B cell (primary cell): Measurements from ENCODE around the gene MAP3K7. TPM values are rescaled to one million over a fixed set of nuclear protein-coding genes. Genes with fewer than 3 reads are reported as not detected.

Experiments
- ATAC-seq: fragments of 200-7000 bp; cut with Tn5 transposase; one replicate; pipeline ENCODE4 v1.10.0; 2021; ENCODE audit warnings: low read depth, mild to moderate bottlenecking, moderate number of reproducible peaks, moderate library complexity
- CTCF ChIA-PET: fragments of 350-600 bp; sonication (Branson Sonifier 250); formaldehyde crosslinking; loops from one replicate; lab custom pipeline; 2021; ENCODE audit warnings: antibody characterized with exemption, inconsistent platforms; lab: Charles Lee
- POLR2A ChIA-PET: fragments of 350-600 bp; sonication (Branson Sonifier 250); formaldehyde crosslinking; loops from one replicate; lab custom pipeline; 2021; ENCODE audit warnings: antibody characterized with exemption; lab: Charles Lee
- DNase-seq: peaks from one replicate; pipeline ENCODE4 v3.0.0; 2013
- H2AFZ ChIP-seq: 2 replicates; pipeline ENCODE4 v1.6.1; 2012; ENCODE audit warnings: mild to moderate bottlenecking, low read depth, low read length; ENCODE audit not compliant: insufficient read depth, poor library complexity, severe bottlenecking
- H3K27ac ChIP-seq, 2 donors: 1 replicate in 1 of 2; 2 replicates in 1 of 2; pipeline ENCODE4 v1.5.1; 2012 to 2013; ENCODE audit warnings: low read length in 2 of 2, mild to moderate bottlenecking in 2 of 2, moderate library complexity in 1 of 2
- H3K27me3 ChIP-seq, 4 experiments: fragments of 200-600 bp in 1 of 4; sonication (generic) in 1 of 4; replicated peaks in 1 of 4; 1 replicate in 2 of 4; 2 replicates in 2 of 4; pipeline versions ENCODE4 v1.6.1 to v1.7.0; 2013 to 2016; ENCODE audit warnings: low read length in 3 of 4, mild to moderate bottlenecking in 2 of 4, mixed read lengths in 1 of 4, moderate library complexity in 1 of 4; ENCODE audit not compliant: insufficient read depth in 4 of 4, control insufficient read depth in 3 of 4; ENCODE audit errors: control extremely low read depth in 1 of 4
- H3K36me3 ChIP-seq, 2 experiments: replicated peaks in 1 of 2; 1 replicate in 1 of 2; 2 replicates in 1 of 2; pipeline versions ENCODE4 v1.6.1 to v1.7.1; 2013; ENCODE audit warnings: low read length in 1 of 2; ENCODE audit not compliant: insufficient read depth in 2 of 2, control insufficient read depth in 1 of 2; ENCODE audit errors: control extremely low read depth in 1 of 2, extremely low read depth in 1 of 2
- H3K4me1 ChIP-seq, 2 donors: fragments of 200-600 bp in 1 of 2; sonication (generic) in 1 of 2; 1 replicate in 1 of 2; 2 replicates in 1 of 2; pipeline versions ENCODE4 v1.5.1 to v1.6.1; 2013 to 2017; ENCODE audit warnings: low read length in 2 of 2; ENCODE audit not compliant: control insufficient read depth in 2 of 2, insufficient read depth in 2 of 2
- H3K4me2 ChIP-seq: replicated peaks from 2 replicates; pipeline ENCODE3; 2012; ENCODE audit warnings: mild to moderate bottlenecking, low read depth, low read length; ENCODE audit not compliant: poor library complexity, severe bottlenecking
- H3K4me3 ChIP-seq, 5 experiments: fragments of 200-600 bp in 1 of 5; sonication (generic) in 1 of 5; 1 replicate in 3 of 5; 2 replicates in 2 of 5; pipeline versions ENCODE4 v1.5.1 to v1.7.0; 2011 to 2016; ENCODE audit warnings: low read length in 4 of 5, mild to moderate bottlenecking in 4 of 5, low read depth in 2 of 5, control low read depth in 1 of 5, moderate library complexity in 1 of 5; ENCODE audit not compliant: insufficient read depth in 1 of 5; ENCODE audit errors: control extremely low read depth in 1 of 5, extremely low read depth in 1 of 5
- H3K79me2 ChIP-seq: fragments of 200-600 bp; sonication (generic); one replicate; pipeline ENCODE4 v1.6.0; 2016; ENCODE audit warnings: low read length; ENCODE audit not compliant: control insufficient read depth, insufficient read depth
- H3K9ac ChIP-seq: fragments of 200-600 bp; sonication (generic); 2 replicates; pipeline ENCODE4 v1.6.1; 2017; ENCODE audit warnings: mild to moderate bottlenecking, low read length, moderate library complexity
- H3K9me3 ChIP-seq, 3 donors: one replicate each; pipeline versions ENCODE4 v1.6.1 to v1.7.1; 2013; ENCODE audit warnings: low read length in 2 of 3; ENCODE audit not compliant: control insufficient read depth in 2 of 3, insufficient read depth in 1 of 3; ENCODE audit errors: control extremely low read depth in 1 of 3
- H4K20me1 ChIP-seq: 2 replicates; pipeline ENCODE4 v1.6.0; 2012; ENCODE audit warnings: mild to moderate bottlenecking, low read length; ENCODE audit not compliant: insufficient read depth, control insufficient read depth, poor library complexity, severe bottlenecking
- H3K27ac Mint-ChIP-seq: one replicate; pipeline ENCODE4 v1.8.0; 2021; ENCODE audit warnings: mixed read lengths
- H3K27me3 Mint-ChIP-seq: one replicate; pipeline ENCODE4 v1.8.0; 2021; ENCODE audit warnings: mixed read lengths
- H3K4me1 Mint-ChIP-seq: one replicate; pipeline ENCODE4 v1.8.0; 2021; ENCODE audit warnings: mixed read lengths
- H3K4me3 Mint-ChIP-seq: one replicate; pipeline ENCODE4 v1.8.0; 2021; ENCODE audit warnings: mixed read lengths
- H3K9me3 Mint-ChIP-seq: one replicate; pipeline ENCODE4 v1.8.0; 2022; ENCODE audit warnings: mixed read lengths; ENCODE audit not compliant: insufficient read depth
- CTCF ChIP-seq: fragments of 200-600 bp; IDR thresholded peaks from one replicate; pipeline ENCODE4 v1.8.0; 2022; ENCODE audit warnings: antibody characterized with exemption, mild to moderate bottlenecking
- EZH2 ChIP-seq: IDR thresholded peaks from 2 replicates; pipeline ENCODE4 v1.6.1; 2012; ENCODE audit warnings: borderline replicate concordance, low read depth, mild to moderate bottlenecking, moderate library complexity, low read length; ENCODE audit not compliant: insufficient read depth, poor library complexity, severe bottlenecking
- WGBS: methylation state at CpG from one replicate; pipeline ENCODE4 v1.1.5; 2013; ENCODE audit warnings: missing lambda C conversion rate; ENCODE audit not compliant: insufficient coverage; 5-methylcytosine and 5-hydroxymethylcytosine counted together
- intact Hi-C: fragments of 100-400 bp; cut with micrococcal nuclease; formaldehyde crosslinking; loops from one replicate; pipeline ENCODE4 v1.10.0; 2022
- polyA plus RNA-seq: library from polyadenylated mRNA; depleted of rRNA; stranded (reverse); fragments of >200 nt; gene quantifications from 2 replicates; pipeline ENCODE4 v1.2.3, GENCODE V29; 2012
- total RNA-seq, 2 donors: library from RNA; stranded (reverse); fragments of 120-200 nt in 1 of 2; gene quantifications; 1 replicate in 1 of 2; 2 replicates in 1 of 2; pipeline versions ENCODE4 v1.2.3 to v1.2.4, GENCODE V29; 2013 to 2022

MAP3K7 gene
- total and polyA plus RNA-seq, 2 donors (not counting 1 experiment from before 2014, with no cell fraction given), result 15.0 to 32.8 TPM

GRCh38 chr6:90496258-90497016 lies 90.4 kb downstream of the MAP3K7 start:
- no peak overlapping the region for H3K4me3 Mint-ChIP-seq
- H3K9me3 Mint-ChIP-seq, result no peaks in the 10 kb centered on the region
- intact Hi-C loops, result no loop called here
- CTCF ChIA-PET, result no interaction called here
- peaks cover 31% of the 10 kb centered on the region for H3K27me3 Mint-ChIP-seq
- Histone ChIP-seq H3K4me2 (no peak overlapping the region), H3K27me3 (no peaks in the 10 kb centered on the region), H4K20me1 (no peaks in the 10 kb centered on the region), H2AFZ (no peak overlapping the region), H3K4me1 (no peaks in the 10 kb centered on the region), H3K9me3 (no peaks in the 10 kb centered on the region), H3K36me3 (no peaks in the 10 kb centered on the region), H3K4me3 (no peak overlapping the region), H3K79me2 (no peaks in the 10 kb centered on the region), H3K27ac (no peak overlapping the region), H3K9ac (no peak overlapping the region)
- H3K4me1 Mint-ChIP-seq, result no peaks in the 10 kb centered on the region
- no peak for TF ChIP-seq EZH2
- no peak for TF ChIP-seq CTCF
- ATAC-seq (no peak), DNase-seq (no peak)
- 75% methylated on average over 9 of the region's 17 CpGs for WGBS
- no peak overlapping the region for H3K27ac Mint-ChIP-seq
- POLR2A ChIA-PET, result no interaction called here

GRCh38 chr6:90495216-90495817 lies 91.6 kb downstream of the MAP3K7 start:
- Histone ChIP-seq H3K4me2 (no peak overlapping the region), H3K36me3 (no peaks in the 10 kb centered on the region), H3K79me2 (no peaks in the 10 kb centered on the region), H3K27ac (no peak overlapping the region), H3K9ac (no peak overlapping the region), H4K20me1 (no peaks in the 10 kb centered on the region), H3K9me3 (no peaks in the 10 kb centered on the region), H3K27me3 (no peaks in the 10 kb centered on the region), H3K4me3 (no peak overlapping the region), H3K4me1 (no peaks in the 10 kb centered on the region), H2AFZ (no peak overlapping the region)
- DNase-seq, result no peak
- intact Hi-C loops, result no loop called here
- H3K4me1 Mint-ChIP-seq, result no peaks in the 10 kb centered on the region
- H3K27me3 Mint-ChIP-seq, result peaks cover 31% of the 10 kb centered on the region
- ChIA-PET CTCF (no interaction called here), POLR2A (no interaction called here)
- no peak overlapping the region for H3K4me3 Mint-ChIP-seq
- no peak for TF ChIP-seq CTCF
- no peak for TF ChIP-seq EZH2
- no peak for ATAC-seq
- H3K27ac Mint-ChIP-seq, result no peak overlapping the region
- H3K9me3 Mint-ChIP-seq, result no peaks in the 10 kb centered on the region
- 100% methylated on average over 2 of the region's 9 CpGs for WGBS
